GM23338 (cell line): ENCODE data around the gene CNPPD1. TPM values are rescaled to one million over a fixed set of nuclear protein-coding genes. Genes with fewer than 3 reads are reported as not detected.

Experiments
- ATAC-seq: fragments of 200-7000 bp; cut with Tn5 transposase; 3 replicates; pipeline ENCODE4 v1.9.1; 2020
- DNase-seq: peaks from one replicate; pipeline ENCODE4 v3.0.0-alpha.2; 2015; ENCODE audit warnings: low spot score
- H2AFZ ChIP-seq: fragments of 200-600 bp; sonication (generic); 2 replicates; pipeline ENCODE4 v1.8.0; 2016; ENCODE audit warnings: antibody characterized with exemption, mild to moderate bottlenecking, moderate library complexity
- H3F3A ChIP-seq: fragments of 200-600 bp; sonication (generic); replicated peaks from 2 replicates; pipeline ENCODE4 v1.8.0; 2017; ENCODE audit warnings: antibody characterized with exemption, mixed run types, low read depth
- H3K27ac ChIP-seq: fragments of 200-600 bp; sonication (generic); 2 replicates; pipeline ENCODE4 v1.6.1; 2016; ENCODE audit warnings: low read depth
- H3K27me3 ChIP-seq: fragments of 200-600 bp; sonication (generic); 2 replicates; pipeline ENCODE4 v1.8.0; 2016; ENCODE audit warnings: mild to moderate bottlenecking, mixed run types, moderate library complexity; ENCODE audit not compliant: insufficient read depth
- H3K36me3 ChIP-seq: fragments of 200-600 bp; sonication (generic); 2 replicates; pipeline ENCODE4 v1.8.0; 2016; ENCODE audit warnings: mild to moderate bottlenecking; ENCODE audit not compliant: insufficient read depth
- H3K4me1 ChIP-seq: fragments of 200-600 bp; sonication (generic); 2 replicates; pipeline ENCODE4 v1.8.0; 2016; ENCODE audit warnings: mild to moderate bottlenecking, moderate library complexity; ENCODE audit not compliant: insufficient read depth
- H3K4me2 ChIP-seq: fragments of 200-600 bp; sonication (generic); 2 replicates; pipeline ENCODE4 v1.7.1; 2017; ENCODE audit warnings: mixed run types
- H3K4me3 ChIP-seq: fragments of 200-600 bp; sonication (generic); 2 replicates; pipeline ENCODE4 v1.6.1; 2016; ENCODE audit warnings: mixed run types
- H3K79me2 ChIP-seq: fragments of 200-600 bp; sonication (generic); replicated peaks from 2 replicates; pipeline ENCODE4 v1.8.0; 2017; ENCODE audit warnings: mild to moderate bottlenecking; ENCODE audit not compliant: insufficient read depth
- H3K9me2 ChIP-seq: fragments of 200-600 bp; sonication (generic); 2 replicates; pipeline ENCODE4 v1.8.0; 2017; ENCODE audit not compliant: insufficient read depth
- H4K20me1 ChIP-seq: fragments of 200-600 bp; sonication (generic); replicated peaks from 2 replicates; pipeline ENCODE4 v1.8.0; 2017; ENCODE audit warnings: mild to moderate bottlenecking; ENCODE audit not compliant: insufficient read depth
- H3K27ac Mint-ChIP-seq: 2 replicates; pipeline ENCODE4 v1.8.0; 2020; ENCODE audit warnings: inconsistent platforms, mild to moderate bottlenecking, moderate library complexity, mixed read lengths
- H3K27me3 Mint-ChIP-seq: 3 replicates; pipeline ENCODE4 v1.8.0; 2022; ENCODE audit warnings: low read depth, mild to moderate bottlenecking, moderate library complexity, mixed read lengths, inconsistent platforms; ENCODE audit not compliant: insufficient read depth, poor library complexity
- H3K36me3 Mint-ChIP-seq: 3 replicates; pipeline ENCODE4 v1.8.0; 2021; ENCODE audit warnings: low read depth, mild to moderate bottlenecking, inconsistent platforms, moderate library complexity, mixed read lengths
- H3K4me1 Mint-ChIP-seq: 3 replicates; pipeline ENCODE4 v1.8.0; 2020; ENCODE audit warnings: mild to moderate bottlenecking, inconsistent platforms, mixed read lengths
- H3K4me3 Mint-ChIP-seq: 3 replicates; pipeline ENCODE4 v1.8.0; 2021; ENCODE audit warnings: moderate library complexity, mild to moderate bottlenecking, inconsistent platforms, mixed read lengths
- H3K9me3 Mint-ChIP-seq: 3 replicates; pipeline ENCODE4 v1.8.0; 2020; ENCODE audit warnings: moderate library complexity, mild to moderate bottlenecking, inconsistent platforms, mixed read lengths
- CREB1 ChIP-seq: fragments of 250-450 bp; sonication (Bioruptor Pico); IDR thresholded peaks from 2 replicates; pipeline ENCODE4 v1.5.0; 2020; ENCODE audit warnings: low read depth, mild to moderate bottlenecking, moderate library complexity
- ETS1 ChIP-seq: IDR thresholded peaks from 2 replicates; pipeline ENCODE4 v1.6.1; 2016; ENCODE audit warnings: antibody characterized with exemption
- EZH2phosphoT487 ChIP-seq: fragments of 200-600 bp; sonication (generic); IDR thresholded peaks from one replicate; pipeline ENCODE4 v1.8.1; 2018; ENCODE audit warnings: antibody characterized with exemption; ENCODE audit not compliant: unreplicated experiment
- NANOG ChIP-seq: IDR thresholded peaks from 2 replicates; pipeline ENCODE4 v1.6.1; 2016; ENCODE audit warnings: antibody characterized with exemption, borderline replicate concordance
- POLR2AphosphoS5 ChIP-seq: IDR thresholded peaks from 2 replicates; pipeline ENCODE4 v1.6.1; 2016; ENCODE audit warnings: antibody characterized with exemption, low read depth
- REST ChIP-seq: IDR thresholded peaks from one replicate; pipeline ENCODE4 v1.6.1; 2018; ENCODE audit warnings: antibody characterized with exemption; ENCODE audit not compliant: unreplicated experiment
- STAT1 ChIP-seq: IDR thresholded peaks from one replicate; pipeline ENCODE4 v1.6.1; 2016; ENCODE audit warnings: antibody characterized with exemption; ENCODE audit not compliant: unreplicated experiment
- ZNF462 ChIP-seq: fragments of 250-450 bp; sonication (Bioruptor Pico); IDR thresholded peaks from 2 replicates; pipeline ENCODE4 v1.5.0; 2020; ENCODE audit warnings: mild to moderate bottlenecking, moderate library complexity
- polyA plus RNA-seq: library from polyadenylated mRNA; unstranded; fragments of >200 nt; fragmentation: Nextera tagmentation; extraction: Ambion mirVana; gene quantifications from 2 replicates; pipeline ENCODE4 v1.2.1, GENCODE V29; 2016
- total RNA-seq: library from RNA; depleted of rRNA; stranded (reverse); fragments of >200 nt; shearing (Covaris generic); gene quantifications from 2 replicates; pipeline ENCODE4 v1.2.3, GENCODE V29; 2014

Gene CNPPD1
- total and polyA plus RNA-seq, 2 experiments from 2014 or later: 18.0 to 18.2 TPM

GRCh38 chr2:219175486-219175885, 1.2 kb downstream of the CNPPD1 start:
- H3F3A ChIP-seq: peaks cover 20% of the 10 kb centered on the region
- H3K4me2 ChIP-seq: peak overlapping the region; percentile 95
- H3K36me3 ChIP-seq: no peaks in the 10 kb centered on the region
- ATAC-seq: no peak
- Mint-ChIP-seq H3K36me3 (peaks cover 26% of the 10 kb centered on the region), H3K27ac (no peak overlapping the region), H3K4me3 (peak overlapping the region; percentile 90), H3K9me3 (no peaks in the 10 kb centered on the region; the same call in 2 of the 3 replicates), H3K27me3 (peaks cover 20% of the 10 kb centered on the region), H3K4me1 (peaks cover 19% of the 10 kb centered on the region)
- TF ChIP-seq ETS1 (no peak), NANOG (no peak), STAT1 (no peak), POLR2AphosphoS5 (no peak), CREB1 (CRISPR knock-in tag) (no peak), EZH2phosphoT487 (no peak), REST (no peak), ZNF462 (CRISPR knock-in tag) (no peak)
- no peaks in the 10 kb centered on the region; the same call in 1 of the 2 replicates for H4K20me1 ChIP-seq
- H3K27me3 ChIP-seq: no peaks in the 10 kb centered on the region
- peak overlapping the region; percentile 71 for H3K4me3 ChIP-seq
- H3K9me2 ChIP-seq: no peaks in the 10 kb centered on the region
- no peak for DNase-seq
- H3K27ac ChIP-seq: no peak overlapping the region
- peaks cover 13% of the 10 kb centered on the region for H3K4me1 ChIP-seq
- H3K79me2 ChIP-seq: peaks cover 7% of the 10 kb centered on the region
- H2AFZ ChIP-seq: no peak overlapping the region
